Muscle layer of duodenum (tissue), 2 donors: ENCODE data around the gene NUP210.

Experiments
- H3K27ac ChIP-seq: one replicate; pipeline ENCODE4 v1.7.0; 2013; ENCODE audit warnings: mild to moderate bottlenecking, low read length
- H3K27me3 ChIP-seq: one replicate; pipeline ENCODE4 v1.7.0; 2013; ENCODE audit warnings: low read depth, mild to moderate bottlenecking, control low read depth, low read length
- H3K36me3 ChIP-seq, 2 donors: one replicate each; pipeline ENCODE4 v1.7.0; 2013; ENCODE audit warnings: low read length in 2 of 2, control low read depth in 1 of 2, mild to moderate bottlenecking in 1 of 2; ENCODE audit not compliant: insufficient read depth in 2 of 2, control insufficient read depth in 1 of 2
- H3K4me1 ChIP-seq, 2 donors: one replicate each; pipeline ENCODE4 v1.7.0; 2013; ENCODE audit warnings: low read length in 2 of 2, mild to moderate bottlenecking in 2 of 2, control low read depth in 1 of 2, moderate library complexity in 1 of 2; ENCODE audit not compliant: insufficient read depth in 2 of 2, control insufficient read depth in 1 of 2
- H3K4me3 ChIP-seq, 2 donors: one replicate each; pipeline ENCODE4 v1.7.0; 2013; ENCODE audit warnings: low read length in 2 of 2, low read depth in 1 of 2, mild to moderate bottlenecking in 1 of 2
- H3K9me3 ChIP-seq, 2 donors: one replicate each; pipeline ENCODE4 v1.7.0; 2013; ENCODE audit warnings: low read length in 2 of 2, control low read depth in 1 of 2, mild to moderate bottlenecking in 1 of 2; ENCODE audit not compliant: control insufficient read depth in 1 of 2
- donor health status: healthy.

NUP210 gene

GRCh38 chr3:13353936-13354542 lies 66.1 kb downstream of the NUP210 start:
- Histone ChIP-seq H3K36me3 (peaks cover 18 to 43% of the 10 kb centered on the region in 2 donors), H3K4me1 (no peaks in the 10 kb centered on the region), H3K27ac (no peak overlapping the region), H3K4me3 (no peak overlapping the region), H3K27me3 (no peaks in the 10 kb centered on the region), H3K9me3 (no peaks in the 10 kb centered on the region)

- Histone ChIP-seq H3K27ac (no peak overlapping the region), H3K4me3 (no peak overlapping the region), H3K27me3 (no peaks in the 10 kb centered on the region), H3K9me3 (no peaks in the 10 kb centered on the region), H3K36me3 (peaks cover 18 to 38% of the 10 kb centered on the region in 2 donors), H3K4me1 (no peaks in the 10 kb centered on the region)
Measured at GRCh38 chr3:13353506-13353905, 66.6 kb downstream of the NUP210 start.

GRCh38 chr3:13352621-13353131 lies 67.4 kb downstream of the NUP210 start:
- Histone ChIP-seq H3K36me3 (peaks cover 14 to 31% of the 10 kb centered on the region in 2 donors), H3K27me3 (no peaks in the 10 kb centered on the region)

GRCh38 chr3:13349823-13350222 lies 70.3 kb downstream of the NUP210 start:
- no peak overlapping the region for H3K27ac ChIP-seq
- peaks cover 8 to 17% of the 10 kb centered on the region in 2 donors for H3K36me3 ChIP-seq
- no peaks in the 10 kb centered on the region for H3K9me3 ChIP-seq
- no peaks in the 10 kb centered on the region for H3K27me3 ChIP-seq
- H3K4me3 ChIP-seq = no peak overlapping the region
- no peaks in the 10 kb centered on the region for H3K4me1 ChIP-seq

More at GRCh38 chr3:13352621-13353131, 67.4 kb downstream of the NUP210 start:
- H3K4me3 ChIP-seq = no peak overlapping the region
- H3K27ac ChIP-seq = no peak overlapping the region
- no peaks in the 10 kb centered on the region for H3K4me1 ChIP-seq
- H3K9me3 ChIP-seq = no peaks in the 10 kb centered on the region

GRCh38 chr3:13348661-13349396 lies 71.3 kb downstream of the NUP210 start:
- Histone ChIP-seq H3K4me3 (no peak overlapping the region), H3K9me3 (no peaks in the 10 kb centered on the region), H3K27ac (no peak overlapping the region), H3K27me3 (no peaks in the 10 kb centered on the region), H3K36me3 (peaks cover 8 to 16% of the 10 kb centered on the region in 2 donors), H3K4me1 (no peaks in the 10 kb centered on the region)

- Histone ChIP-seq H3K9me3 (no peaks in the 10 kb centered on the region), H3K27me3 (no peaks in the 10 kb centered on the region), H3K36me3 (peaks cover 8 to 16% of the 10 kb centered on the region in 2 donors), H3K4me3 (no peak overlapping the region), H3K27ac (no peak overlapping the region), H3K4me1 (no peaks in the 10 kb centered on the region)
Measured at GRCh38 chr3:13348100-13348499, 72.0 kb downstream of the NUP210 start.

GRCh38 chr3:13347390-13347950 lies 72.7 kb downstream of the NUP210 start:
- no peaks in the 10 kb centered on the region for H3K9me3 ChIP-seq
- H3K36me3 ChIP-seq = peaks cover 8 to 11% of the 10 kb centered on the region in 2 donors
- no peak overlapping the region for H3K27ac ChIP-seq
- no peaks in the 10 kb centered on the region for H3K27me3 ChIP-seq
- H3K4me1 ChIP-seq = no peaks in the 10 kb centered on the region
- no peak overlapping the region for H3K4me3 ChIP-seq

- Histone ChIP-seq H3K4me3 (no peak overlapping the region), H3K9me3 (no peaks in the 10 kb centered on the region), H3K36me3 (peaks cover 3 to 4% of the 10 kb centered on the region in 2 donors), H3K4me1 (no peaks in the 10 kb centered on the region), H3K27ac (no peak overlapping the region), H3K27me3 (no peaks in the 10 kb centered on the region)
Measured at GRCh38 chr3:13346481-13347389, 73.4 kb downstream of the NUP210 start.

- H3K4me1 ChIP-seq = no peaks in the 10 kb centered on the region
- peaks cover 0 to 3% of the 10 kb centered on the region in 2 donors for H3K36me3 ChIP-seq
- no peaks in the 10 kb centered on the region for H3K9me3 ChIP-seq
- no peak overlapping the region for H3K27ac ChIP-seq
- H3K4me3 ChIP-seq = no peak overlapping the region
- H3K27me3 ChIP-seq = no peaks in the 10 kb centered on the region
Measured at GRCh38 chr3:13345772-13346171, 74.3 kb downstream of the NUP210 start.

- H3K4me3 ChIP-seq = no peak overlapping the region
- H3K27me3 ChIP-seq = no peaks in the 10 kb centered on the region
- no peak overlapping the region for H3K27ac ChIP-seq
- H3K9me3 ChIP-seq = no peaks in the 10 kb centered on the region
- peaks cover 0 to 3% of the 10 kb centered on the region in 2 donors for H3K36me3 ChIP-seq
- no peaks in the 10 kb centered on the region for H3K4me1 ChIP-seq
Measured at GRCh38 chr3:13345284-13345683, 74.8 kb downstream of the NUP210 start.

GRCh38 chr3:13344663-13345062 lies 75.5 kb downstream of the NUP210 start:
- H3K27ac ChIP-seq = no peak overlapping the region
- no peak overlapping the region for H3K4me3 ChIP-seq
- H3K36me3 ChIP-seq = peaks cover 3 to 5% of the 10 kb centered on the region in 2 donors
- no peaks in the 10 kb centered on the region for H3K27me3 ChIP-seq
- H3K4me1 ChIP-seq = no peaks in the 10 kb centered on the region
- H3K9me3 ChIP-seq = no peaks in the 10 kb centered on the region
